WERI-Rb-1 (cell line): ENCODE data around the gene ARHGDIB.
A peak's percentile ranks its signal among the peaks of the same experiment; 100 is the strongest.

Experiments used
- DNase-seq: peaks from one replicate; pipeline ENCODE4 v3.0.0-alpha.2; 2020
- H3K27ac ChIP-seq: fragments of 250-450 bp; sonication (Bioruptor Pico); 2 replicates; pipeline ENCODE4 v1.5.1; 2020; ENCODE audit warnings: mild to moderate bottlenecking, moderate library complexity
- H3K27me3 ChIP-seq: fragments of 250-450 bp; sonication (Bioruptor Pico); 2 replicates; pipeline ENCODE4 v1.5.1; 2021; ENCODE audit warnings: mild to moderate bottlenecking, low read depth, moderate library complexity; ENCODE audit not compliant: insufficient read depth, severe bottlenecking
- H3K36me3 ChIP-seq: fragments of 250-450 bp; sonication (Bioruptor Pico); 2 replicates; pipeline ENCODE4 v1.5.1; 2020; ENCODE audit warnings: mild to moderate bottlenecking, moderate library complexity
- H3K4me3 ChIP-seq: 2 replicates; pipeline ENCODE4 v1.5.1; 2011; ENCODE audit warnings: low read depth, mild to moderate bottlenecking, control low read depth, low read length
- H3K9me3 ChIP-seq: fragments of 250-450 bp; sonication (Bioruptor Pico); 2 replicates; pipeline ENCODE4 v1.5.1; 2021; ENCODE audit warnings: mild to moderate bottlenecking, moderate library complexity; ENCODE audit not compliant: severe bottlenecking
- CTCF ChIP-seq: IDR thresholded peaks from 2 replicates; pipeline ENCODE4 v1.5.1; 2011; ENCODE audit warnings: low read depth, mild to moderate bottlenecking, control low read depth, inconsistent platforms, low read length

The ARHGDIB gene

GRCh38 chr12:14974633-14975032, 13.2 kb upstream of the ARHGDIB start:
- H3K27ac ChIP-seq = peak overlapping the region; percentile 80
- H3K27me3 ChIP-seq = no peaks in the 10 kb centered on the region
- TF ChIP-seq CTCF = no peak
- H3K36me3 ChIP-seq = peaks cover 4% of the 10 kb centered on the region
- 0 out of 2 replicates have a peak overlapping the region, but pooled peaks have one; percentile 8 for H3K4me3 ChIP-seq
- no peaks in the 10 kb centered on the region for H3K9me3 ChIP-seq
- no peak for DNase-seq

DNA sequence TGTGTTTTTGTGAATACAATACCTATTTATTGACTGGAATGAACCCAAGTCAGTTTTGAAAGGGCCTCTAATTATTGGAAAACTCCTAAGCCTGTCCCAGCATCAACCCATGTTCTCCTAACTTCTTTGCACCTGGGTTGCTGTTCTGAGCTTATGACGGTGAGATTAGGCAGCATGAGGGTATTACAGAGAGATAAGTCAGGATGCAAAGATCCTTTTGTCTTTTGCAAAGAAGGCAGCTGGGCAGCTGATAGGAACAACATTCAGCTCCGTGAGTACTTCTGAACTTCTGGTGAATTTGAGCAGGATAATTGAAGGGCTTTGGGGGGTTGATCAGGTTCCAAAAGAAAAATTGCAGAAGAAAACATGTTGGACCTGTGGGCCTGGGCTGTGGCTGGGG, 11.4 kb upstream of the ARHGDIB start, which contains the start of gene PDE6H:
TSS of gene PDE6H (plus strand) at position 227 of the 400 bp plus-strand sequence. CDS start 4,971 bp downstream, outside the sequence.
- no peaks in the 10 kb centered on the region; the same call in 1 of the 2 replicates for H3K36me3 ChIP-seq
- H3K4me3 ChIP-seq = peak within 1 kb of the TSS; percentile 5; the same call in 1 of the 2 replicates
- no peak for TF ChIP-seq CTCF
- no peaks in the 10 kb centered on the region for H3K27me3 ChIP-seq
- peak; percentile 62 for DNase-seq
- H3K27ac ChIP-seq = peak within 1 kb of the TSS; percentile 80
- no peaks in the 10 kb centered on the region for H3K9me3 ChIP-seq

DNA sequence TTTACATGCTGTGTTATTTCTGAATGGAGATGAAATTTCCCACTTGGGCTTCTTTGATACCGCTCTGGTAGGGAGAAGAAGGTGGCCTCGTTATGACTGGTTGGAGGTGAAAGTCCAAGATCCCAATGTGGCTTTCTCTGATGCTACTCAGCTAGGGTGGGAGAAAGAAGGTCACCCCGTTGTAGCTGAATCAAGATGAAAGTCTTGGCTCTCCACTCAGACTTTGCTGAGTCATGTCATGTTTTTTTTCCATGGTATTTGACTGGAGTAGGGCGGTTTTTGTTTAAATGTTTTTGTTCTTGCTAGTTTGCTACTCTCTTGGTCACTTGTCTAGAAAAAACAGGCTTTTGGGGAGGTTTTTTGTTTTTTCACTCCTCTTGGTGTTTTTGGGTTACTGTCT, 9.1 kb upstream of the ARHGDIB start:
- no peaks in the 10 kb centered on the region for H3K27me3 ChIP-seq
- H3K4me3 ChIP-seq = no peak overlapping the region
- no peaks in the 10 kb centered on the region for H3K36me3 ChIP-seq
- TF ChIP-seq CTCF = no peak
- DNase-seq = no peak
- H3K27ac ChIP-seq = no peak overlapping the region
- no peaks in the 10 kb centered on the region for H3K9me3 ChIP-seq

DNA sequence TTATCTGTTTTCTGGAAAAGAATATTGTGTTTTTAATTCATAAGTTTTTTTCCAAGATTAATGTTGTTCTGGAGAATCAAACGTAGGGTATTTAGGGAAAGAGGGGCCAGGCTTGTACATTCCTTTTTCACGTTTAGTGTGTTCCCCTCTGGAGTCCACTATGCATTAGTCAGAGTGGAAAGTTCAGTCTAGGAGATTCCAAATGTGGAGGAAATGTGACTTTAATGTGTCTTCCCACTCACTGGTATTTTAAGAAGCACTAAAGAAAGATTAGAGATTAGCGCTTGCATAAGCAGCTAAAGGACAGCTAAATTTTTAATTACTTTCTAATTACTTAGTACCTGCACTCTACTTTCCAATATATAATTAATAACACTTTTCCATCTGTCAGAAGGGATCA, 7.1 kb upstream of the ARHGDIB start:
- no peak for TF ChIP-seq CTCF
- DNase-seq = no peak
- H3K9me3 ChIP-seq = no peaks in the 10 kb centered on the region
- H3K27ac ChIP-seq = peak overlapping the region; percentile 11; the same call in 1 of the 2 replicates
- no peaks in the 10 kb centered on the region for H3K36me3 ChIP-seq
- no peaks in the 10 kb centered on the region for H3K27me3 ChIP-seq
- H3K4me3 ChIP-seq = no peak overlapping the region

DNA sequence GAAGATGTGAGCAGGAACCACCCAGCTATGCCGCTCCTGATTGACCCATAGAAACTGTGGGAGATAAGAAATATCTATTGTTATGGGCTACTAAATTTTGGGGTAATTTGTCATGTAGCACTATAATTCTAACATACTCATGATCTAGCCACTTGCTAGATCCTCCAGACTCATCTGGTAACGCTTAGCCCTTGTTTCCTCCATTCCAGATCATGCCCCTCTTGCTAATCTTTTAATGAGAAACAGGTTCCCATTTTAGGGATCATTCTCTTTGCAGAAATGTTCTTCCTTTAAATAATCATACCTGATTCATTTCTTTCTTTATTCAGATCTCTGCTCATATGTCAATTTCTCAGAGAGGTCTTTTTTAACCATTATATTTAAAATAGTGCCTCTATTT, 3.8 kb upstream of the ARHGDIB start:
- no peak overlapping the region for H3K4me3 ChIP-seq
- no peaks in the 10 kb centered on the region for H3K27me3 ChIP-seq
- TF ChIP-seq CTCF = no peak
- no peaks in the 10 kb centered on the region for H3K9me3 ChIP-seq
- no peak for DNase-seq
- H3K27ac ChIP-seq = no peak overlapping the region
- no peaks in the 10 kb centered on the region for H3K36me3 ChIP-seq

DNA sequence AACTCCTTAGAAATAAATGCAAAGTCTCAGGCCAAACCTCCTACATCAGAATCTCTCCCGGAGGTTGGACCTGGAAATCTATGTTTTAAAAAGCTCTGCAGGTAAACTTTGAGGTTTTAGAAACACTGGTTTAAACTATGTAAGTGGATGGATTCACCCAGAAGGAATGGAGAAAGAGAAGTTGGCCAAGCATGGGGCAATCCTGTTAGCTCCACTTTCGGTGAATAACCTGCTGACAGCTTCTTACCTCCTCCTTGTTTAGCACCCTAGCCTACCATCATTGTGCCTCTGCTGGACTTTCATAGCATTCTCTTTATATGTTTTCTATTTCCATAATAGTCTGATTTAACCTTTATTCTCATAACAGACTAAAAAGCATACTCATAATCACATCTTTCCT, 3.0 kb upstream of the ARHGDIB start:
- H3K27ac ChIP-seq = no peak overlapping the region
- TF ChIP-seq CTCF = no peak
- no peaks in the 10 kb centered on the region for H3K9me3 ChIP-seq
- no peak overlapping the region for H3K4me3 ChIP-seq
- no peaks in the 10 kb centered on the region for H3K36me3 ChIP-seq
- no peak for DNase-seq
- no peaks in the 10 kb centered on the region for H3K27me3 ChIP-seq
